CD14-positive monocyte (primary cell): ENCODE results near the gene DRC7. TPM values are rescaled to one million over a fixed set of nuclear protein-coding genes. Genes with fewer than 3 reads are reported as not detected.

Source experiments
- DNase-seq, 3 donors: peaks; one replicate each; pipeline ENCODE4 v3.0.0-alpha.2; 2011 to 2022
- H2AFZ ChIP-seq: 2 replicates; pipeline ENCODE4 v1.6.0; 2012; ENCODE audit warnings: mild to moderate bottlenecking, low read depth, low read length, inconsistent platforms; ENCODE audit not compliant: insufficient read depth, poor library complexity, severe bottlenecking
- H3K27ac ChIP-seq, 2 donors: 1 replicate in 1 of 2; 2 replicates in 1 of 2; pipeline ENCODE4 v1.5.1; 2012 to 2013; ENCODE audit warnings: low read length in 2 of 2, control low read depth in 1 of 2, inconsistent platforms in 1 of 2, low read depth in 1 of 2, mild to moderate bottlenecking in 1 of 2
- H3K27me3 ChIP-seq, 2 donors: one replicate each; pipeline versions ENCODE4 v1.6.0 to v1.6.1; 2011 to 2013; ENCODE audit warnings: low read length in 2 of 2; ENCODE audit not compliant: control insufficient read depth in 2 of 2, insufficient read depth in 2 of 2
- H3K36me3 ChIP-seq, 2 donors: replicated peaks in 1 of 2; 1 replicate in 1 of 2; 2 replicates in 1 of 2; pipeline versions ENCODE4 v1.5.1 to v1.6.1; 2012 to 2013; ENCODE audit warnings: low read length in 2 of 2, control low read depth in 1 of 2, inconsistent platforms in 1 of 2, mild to moderate bottlenecking in 1 of 2; ENCODE audit not compliant: insufficient read depth in 2 of 2, control insufficient read depth in 1 of 2
- H3K4me1 ChIP-seq, 2 donors: 1 replicate in 1 of 2; 2 replicates in 1 of 2; pipeline versions ENCODE4 v1.5.1 to v1.6.1; 2012 to 2013; ENCODE audit warnings: low read length in 2 of 2, control low read depth in 1 of 2, inconsistent platforms in 1 of 2, mild to moderate bottlenecking in 1 of 2, moderate library complexity in 1 of 2; ENCODE audit not compliant: insufficient read depth in 2 of 2, control insufficient read depth in 1 of 2
- H3K4me2 ChIP-seq: replicated peaks from 2 replicates; pipeline ENCODE3; 2012; ENCODE audit warnings: low read length, moderate library complexity, mild to moderate bottlenecking; ENCODE audit not compliant: poor library complexity, severe bottlenecking; ENCODE audit errors: extremely low read depth
- H3K4me3 ChIP-seq, 3 experiments: fragments of 200-600 bp in 1 of 3; sonication (generic) in 1 of 3; replicated peaks in 1 of 3; 1 replicate in 2 of 3; 2 replicates in 1 of 3; pipeline ENCODE4 v1.5.1; 2011 to 2013; ENCODE audit warnings: low read length in 3 of 3, mild to moderate bottlenecking in 3 of 3, control low read depth in 2 of 3, low read depth in 2 of 3, inconsistent platforms in 1 of 3, moderate library complexity in 1 of 3
- H3K79me2 ChIP-seq: 2 replicates; pipeline ENCODE4 v1.6.0; 2012; ENCODE audit warnings: mild to moderate bottlenecking, control low read depth, inconsistent platforms, low read length, moderate library complexity; ENCODE audit not compliant: insufficient read depth
- H3K9ac ChIP-seq: 2 replicates; pipeline ENCODE4 v1.6.0; 2017; ENCODE audit warnings: low read length, mild to moderate bottlenecking; ENCODE audit not compliant: insufficient read depth, poor library complexity, severe bottlenecking
- H3K9me3 ChIP-seq, 2 donors: replicated peaks in 1 of 2; 1 replicate in 1 of 2; 2 replicates in 1 of 2; pipeline versions ENCODE4 v1.5.1 to v1.6.1; 2012 to 2013; ENCODE audit warnings: low read length in 2 of 2, control low read depth in 1 of 2; ENCODE audit not compliant: control insufficient read depth in 1 of 2, insufficient read depth in 1 of 2
- H4K20me1 ChIP-seq: 2 replicates; pipeline ENCODE4 v1.6.0; 2012; ENCODE audit warnings: mild to moderate bottlenecking, low read length, control low read depth, moderate library complexity; ENCODE audit not compliant: insufficient read depth
- H3K27ac Mint-ChIP-seq, 7 donors: one replicate each; pipeline ENCODE4 v1.8.0; 2020; ENCODE audit warnings: mild to moderate bottlenecking in 7 of 7, mixed read lengths in 7 of 7, moderate library complexity in 6 of 7, inconsistent platforms in 2 of 7
- H3K27me3 Mint-ChIP-seq, 3 donors: one replicate each; pipeline ENCODE4 v1.8.0; 2021 to 2022; ENCODE audit warnings: low read depth in 3 of 3, mild to moderate bottlenecking in 3 of 3, mixed read lengths in 3 of 3, moderate library complexity in 3 of 3, inconsistent platforms in 1 of 3
- H3K36me3 Mint-ChIP-seq, 2 donors: one replicate each; pipeline ENCODE4 v1.8.0; 2020; ENCODE audit warnings: mixed read lengths in 2 of 2, inconsistent platforms in 1 of 2, mild to moderate bottlenecking in 1 of 2
- H3K4me1 Mint-ChIP-seq: one replicate; pipeline ENCODE4 v1.8.0; 2020; ENCODE audit warnings: mild to moderate bottlenecking, mixed read lengths
- H3K4me3 Mint-ChIP-seq, 2 donors: one replicate each; pipeline ENCODE4 v1.8.0; 2020; ENCODE audit warnings: mild to moderate bottlenecking in 2 of 2, mixed read lengths in 2 of 2, moderate library complexity in 1 of 2
- H3K9me3 Mint-ChIP-seq, 7 donors: one replicate each; pipeline ENCODE4 v1.8.0; 2020 to 2022; ENCODE audit warnings: mixed read lengths in 7 of 7, mild to moderate bottlenecking in 6 of 7, moderate library complexity in 6 of 7, inconsistent platforms in 2 of 7
- WGBS: methylation state at CpG from one replicate; pipeline ENCODE4 v1.1.5; 2013; ENCODE audit warnings: missing lambda C conversion rate; ENCODE audit not compliant: insufficient coverage; 5-methylcytosine and 5-hydroxymethylcytosine counted together
- intact Hi-C, 2 donors: fragments of 100-400 bp; cut with micrococcal nuclease; formaldehyde crosslinking; loops; one replicate each; pipeline versions ENCODE4 v1.15.0 to v1.15.1; 2023
- polyA plus RNA-seq, 3 donors: library from polyadenylated mRNA; depleted of rRNA in 1 of 3; unstranded in 2 of 3; stranded (reverse) in 1 of 3; fragments of 300-500 nt in 2 of 3; fragments of >200 nt in 1 of 3; fragmentation: Illumina TruSeq in 2 of 3; gene quantifications; 1 replicate in 2 of 3; 2 replicates in 1 of 3; pipeline ENCODE4 v1.2.3, GENCODE V29; 2012 to 2021
- TF ChIP-seq, protein P1 (sequence below): fragments of 200-600 bp; IDR thresholded peaks from one replicate; pipeline ENCODE4 v1.8.0; 2022; ENCODE audit warnings: antibody characterized with exemption, mild to moderate bottlenecking

The DRC7 gene
- polyA plus RNA-seq, 3 donors: 0.11 to 0.41 TPM; not detected in 1

DNA sequence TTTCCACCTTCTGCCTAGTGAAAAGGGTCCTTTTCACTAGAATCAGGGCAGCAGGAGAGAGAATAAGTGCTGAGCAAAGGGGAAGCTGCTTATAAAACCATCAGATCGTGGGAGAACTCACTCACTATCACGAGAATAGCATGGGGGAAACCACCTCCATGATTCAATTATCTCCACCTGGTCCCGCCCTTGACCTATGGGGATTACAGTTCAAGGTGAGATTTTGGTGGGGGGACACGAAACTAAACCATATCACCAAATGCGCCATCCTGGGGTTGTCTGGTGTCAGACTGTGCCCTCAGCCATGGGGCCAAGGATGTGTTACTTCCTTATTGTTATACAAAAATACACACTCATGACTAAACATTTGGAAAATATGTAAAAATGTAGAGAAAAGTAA is 30.5 kb downstream of the DRC7 start:
- H3K4me1 ChIP-seq: no peaks in the 10 kb centered on the region
- H3K4me3 Mint-ChIP-seq: no peak overlapping the region
- no peaks in the 10 kb centered on the region for H4K20me1 ChIP-seq
- no peaks in the 10 kb centered on the region for H3K27me3 ChIP-seq
- no peaks in the 10 kb centered on the region for H3K36me3 Mint-ChIP-seq
- H3K9ac ChIP-seq: no peak overlapping the region
- H2AFZ ChIP-seq: peak overlapping the region; percentile 31
- peaks cover 0 to 3% (median 0%) of the 10 kb centered on the region in 7 donors for H3K9me3 Mint-ChIP-seq
- intact Hi-C loops: no loop called here
- H3K27ac ChIP-seq: no peak overlapping the region
- no peak for DNase-seq
- no peak overlapping the region for H3K4me2 ChIP-seq
- no peak overlapping the region for H3K4me3 ChIP-seq
- H3K27ac Mint-ChIP-seq: peak overlapping the region in 1 of 7 donors; percentile 65
- no peaks in the 10 kb centered on the region for H3K9me3 ChIP-seq
- no peaks in the 10 kb centered on the region for H3K79me2 ChIP-seq
- TF ChIP-seq, protein P1, sequence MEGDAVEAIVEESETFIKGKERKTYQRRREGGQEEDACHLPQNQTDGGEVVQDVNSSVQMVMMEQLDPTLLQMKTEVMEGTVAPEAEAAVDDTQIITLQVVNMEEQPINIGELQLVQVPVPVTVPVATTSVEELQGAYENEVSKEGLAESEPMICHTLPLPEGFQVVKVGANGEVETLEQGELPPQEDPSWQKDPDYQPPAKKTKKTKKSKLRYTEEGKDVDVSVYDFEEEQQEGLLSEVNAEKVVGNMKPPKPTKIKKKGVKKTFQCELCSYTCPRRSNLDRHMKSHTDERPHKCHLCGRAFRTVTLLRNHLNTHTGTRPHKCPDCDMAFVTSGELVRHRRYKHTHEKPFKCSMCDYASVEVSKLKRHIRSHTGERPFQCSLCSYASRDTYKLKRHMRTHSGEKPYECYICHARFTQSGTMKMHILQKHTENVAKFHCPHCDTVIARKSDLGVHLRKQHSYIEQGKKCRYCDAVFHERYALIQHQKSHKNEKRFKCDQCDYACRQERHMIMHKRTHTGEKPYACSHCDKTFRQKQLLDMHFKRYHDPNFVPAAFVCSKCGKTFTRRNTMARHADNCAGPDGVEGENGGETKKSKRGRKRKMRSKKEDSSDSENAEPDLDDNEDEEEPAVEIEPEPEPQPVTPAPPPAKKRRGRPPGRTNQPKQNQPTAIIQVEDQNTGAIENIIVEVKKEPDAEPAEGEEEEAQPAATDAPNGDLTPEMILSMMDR: no peak
- WGBS: no CpG with 5 or more reads among the region's 5 CpGs
- no peaks in the 10 kb centered on the region for H3K36me3 ChIP-seq
- H3K27me3 Mint-ChIP-seq: peaks cover 0 to 7% (median 5%) of the 10 kb centered on the region in 3 donors
- peaks cover 7% of the 10 kb centered on the region for H3K4me1 Mint-ChIP-seq

DNA sequence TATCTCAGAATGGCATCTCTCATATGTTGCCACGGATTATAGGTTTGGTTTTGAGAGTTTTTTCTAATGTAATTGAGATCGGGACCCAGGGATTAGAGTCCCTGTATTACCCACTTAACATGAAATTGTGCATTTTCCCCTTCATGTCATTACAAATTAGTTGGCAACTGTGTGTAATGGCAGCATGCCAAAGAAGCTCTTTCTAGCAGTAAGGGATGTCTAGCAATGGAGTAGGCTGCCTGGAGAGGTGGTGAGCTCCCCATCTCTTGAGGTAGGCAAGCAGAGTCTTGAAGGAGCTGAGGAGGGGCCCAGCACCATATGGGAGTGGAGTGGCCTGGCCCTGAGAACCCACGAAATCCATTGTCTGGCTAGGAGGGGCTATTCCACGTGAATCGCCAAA is 30.9 kb downstream of the DRC7 start:
- Histone ChIP-seq H4K20me1 (no peaks in the 10 kb centered on the region), H3K9me3 (no peaks in the 10 kb centered on the region), H3K4me2 (no peak overlapping the region), H3K27ac (no peak overlapping the region), H3K36me3 (no peaks in the 10 kb centered on the region), H3K9ac (no peak overlapping the region), H3K4me3 (no peak overlapping the region), H3K27me3 (no peaks in the 10 kb centered on the region), H3K79me2 (no peaks in the 10 kb centered on the region), H3K4me1 (no peaks in the 10 kb centered on the region), H2AFZ (no peak overlapping the region)
- intact Hi-C loops: no loop called here
- Mint-ChIP-seq H3K27ac (peak overlapping the region in 1 of 7 donors; percentile 24), H3K9me3 (peaks cover 0 to 3% (median 0%) of the 10 kb centered on the region in 7 donors), H3K4me3 (no peak overlapping the region), H3K36me3 (no peaks in the 10 kb centered on the region), H3K27me3 (peaks cover 0 to 7% (median 5%) of the 10 kb centered on the region in 3 donors), H3K4me1 (peaks cover 7% of the 10 kb centered on the region)
- 95% methylated on average over 3 of the region's 5 CpGs for WGBS
- TF ChIP-seq, protein P1: no peak
- no peak for DNase-seq
